ENCODE data around the gene NUPR2. TPM values are rescaled to one million over a fixed set of nuclear protein-coding genes. Genes with fewer than 3 reads are reported as not detected.

Gene NUPR2
- total RNA-seq, 1 experiment from 2014 or later: not detected

DNA sequence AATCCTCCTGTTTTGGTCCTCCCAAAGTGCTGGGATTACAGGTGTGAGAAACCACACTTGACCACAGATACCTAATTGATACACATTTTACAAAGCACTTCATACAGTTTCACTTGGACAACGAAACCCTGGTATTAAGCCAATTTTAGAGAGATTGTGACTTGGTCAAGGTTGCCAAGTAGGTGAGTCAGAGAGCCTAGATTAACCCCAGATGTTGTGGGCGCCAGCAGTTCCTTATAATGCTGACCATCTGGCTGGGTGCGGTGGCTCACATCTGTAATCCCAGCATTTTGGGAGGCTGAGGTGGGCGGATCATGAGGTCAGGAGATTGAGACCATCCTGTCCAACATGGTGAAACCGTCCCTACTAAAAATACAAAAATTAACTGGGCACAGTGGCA lies 18.5 kb downstream of the NUPR2 start:
- Histone ChIP-seq H4K8ac (replicated peaks; ENCODE audit: insufficient read length, low read depth, low read length) (no peak overlapping the region), H2BK15ac (ENCODE audit: low read depth, low read length) (no peak overlapping the region), H2BK12ac (ENCODE audit: insufficient read length, low read depth, low read length) (no peak overlapping the region), H2BK120ac (ENCODE audit: low read depth, low read length, poor library complexity, severe bottlenecking) (no peak overlapping the region), H3K79me2 (ENCODE audit: insufficient read depth, low read length) (no peaks in the 10 kb centered on the region), H3T11ph (ENCODE audit: low read length) (no peak overlapping the region), H2AFZ (ENCODE audit: low read length) (no peak overlapping the region), H3K23ac (ENCODE audit: insufficient read length, low read depth, low read length) (no peak overlapping the region), H4K5ac (ENCODE audit: insufficient read length, low read depth, low read length) (no peak overlapping the region), H3K14ac (ENCODE audit: insufficient read depth, low read length) (no peak overlapping the region), H3K4me2 (ENCODE audit: insufficient read depth, insufficient read length, low read length) (no peak overlapping the region), H3K79me1 (ENCODE audit: insufficient read depth, low read depth, low read length, poor library complexity, severe bottlenecking) (no peaks in the 10 kb centered on the region), H3K27me3 (ENCODE audit: insufficient read depth, low read length) (no peaks in the 10 kb centered on the region), H2BK5ac (ENCODE audit: insufficient read length, low read length) (no peak overlapping the region), H3K23me2 (ENCODE audit: insufficient read length, low read depth, low read length, poor library complexity, severe bottlenecking) (no peaks in the 10 kb centered on the region), H3K27ac (ENCODE audit: insufficient read length, low read depth, low read length) (no peak overlapping the region), H3K9me3 (ENCODE audit: control insufficient read depth, low read depth, low read length) (no peaks in the 10 kb centered on the region), H4K91ac (ENCODE audit: insufficient read length, low read depth, low read length) (no peak overlapping the region), H3K56ac (ENCODE audit: insufficient read length, low read depth, low read length) (no peak overlapping the region), H3K4me1 (ENCODE audit: insufficient read depth, low read length) (no peaks in the 10 kb centered on the region), H2BK20ac (ENCODE audit: low read depth, low read length, poor library complexity, severe bottlenecking) (no peak overlapping the region), H3K4ac (ENCODE audit: low read depth, low read length) (no peak overlapping the region), H2AK5ac (ENCODE audit: insufficient read length, low read length) (no peak overlapping the region), H3K9ac (ENCODE audit: extremely low read depth, insufficient read length, low read length) (no peak overlapping the region), H4K20me1 (ENCODE audit: control insufficient read depth, insufficient read depth, insufficient read length) (no peaks in the 10 kb centered on the region), H3K18ac (ENCODE audit: insufficient read length, low read depth, low read length) (no peak overlapping the region)
- peaks cover 0 to 7% of the 10 kb centered on the region in 2 experiments; a peak in 2 of 5 replicates for H3K9me3 Mint-ChIP-seq
- no CpG with 5 or more reads among the region's 5 CpGs for WGBS (ENCODE audit: extremely low coverage, insufficient read length, low lambda C conversion rate)
- no peak overlapping the region for H3K27ac Mint-ChIP-seq
- no peaks in the 10 kb centered on the region for H3K27me3 Mint-ChIP-seq (ENCODE audit: low read depth)
- H3K36me3 Mint-ChIP-seq (ENCODE audit: insufficient read depth in 1 of 3, low read depth in 3 of 3): peaks cover 16 to 32% (median 21%) of the 10 kb centered on the region in 3 experiments
- TF ChIP-seq, protein P1, sequence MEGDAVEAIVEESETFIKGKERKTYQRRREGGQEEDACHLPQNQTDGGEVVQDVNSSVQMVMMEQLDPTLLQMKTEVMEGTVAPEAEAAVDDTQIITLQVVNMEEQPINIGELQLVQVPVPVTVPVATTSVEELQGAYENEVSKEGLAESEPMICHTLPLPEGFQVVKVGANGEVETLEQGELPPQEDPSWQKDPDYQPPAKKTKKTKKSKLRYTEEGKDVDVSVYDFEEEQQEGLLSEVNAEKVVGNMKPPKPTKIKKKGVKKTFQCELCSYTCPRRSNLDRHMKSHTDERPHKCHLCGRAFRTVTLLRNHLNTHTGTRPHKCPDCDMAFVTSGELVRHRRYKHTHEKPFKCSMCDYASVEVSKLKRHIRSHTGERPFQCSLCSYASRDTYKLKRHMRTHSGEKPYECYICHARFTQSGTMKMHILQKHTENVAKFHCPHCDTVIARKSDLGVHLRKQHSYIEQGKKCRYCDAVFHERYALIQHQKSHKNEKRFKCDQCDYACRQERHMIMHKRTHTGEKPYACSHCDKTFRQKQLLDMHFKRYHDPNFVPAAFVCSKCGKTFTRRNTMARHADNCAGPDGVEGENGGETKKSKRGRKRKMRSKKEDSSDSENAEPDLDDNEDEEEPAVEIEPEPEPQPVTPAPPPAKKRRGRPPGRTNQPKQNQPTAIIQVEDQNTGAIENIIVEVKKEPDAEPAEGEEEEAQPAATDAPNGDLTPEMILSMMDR (conservative IDR thresholded peaks at IDR 0.05): no peak
- H3K4me1 Mint-ChIP-seq: no peaks in the 10 kb centered on the region
- DNase-seq: no peak
- no peak overlapping the region for H3K4me3 Mint-ChIP-seq
